SK-N-DZ (cell line): ENCODE data around the gene RGL1.

ENCODE experiments used
- DNase-seq: peaks from one replicate; pipeline ENCODE4 v3.0.0-alpha.2; 2015; ENCODE audit warnings: low spot score

RGL1 gene

GRCh38 chr1:183869230-183869629 is 64.3 kb downstream of the RGL1 start:
- no peak for DNase-seq

GRCh38 chr1:183869664-183870063 is 64.7 kb downstream of the RGL1 start:
- no peak for DNase-seq

GRCh38 chr1:183870351-183871077 is 65.6 kb downstream of the RGL1 start:
- no peak for DNase-seq

GRCh38 chr1:183871142-183871541 is 66.2 kb downstream of the RGL1 start:
- DNase-seq: no peak

GRCh38 chr1:183871601-183872000 is 66.7 kb downstream of the RGL1 start:
- DNase-seq: no peak

GRCh38 chr1:183872403-183872802 is 67.5 kb downstream of the RGL1 start:
- no peak for DNase-seq

- DNase-seq: no peak
These were observed 68.7 kb downstream of the RGL1 start for GRCh38 chr1:183873642-183874041.

- no peak for DNase-seq
These were observed 71.4 kb downstream of the RGL1 start for GRCh38 chr1:183876309-183876708.

GRCh38 chr1:183877053-183877720 is 72.3 kb downstream of the RGL1 start:
- no peak for DNase-seq

- DNase-seq: no peak
These were observed 74.6 kb downstream of the RGL1 start for GRCh38 chr1:183879494-183879893.

GRCh38 chr1:183879966-183880365 is 75.0 kb downstream of the RGL1 start:
- no peak for DNase-seq

- DNase-seq: no peak
These were observed 75.8 kb downstream of the RGL1 start for GRCh38 chr1:183880531-183881243.

GRCh38 chr1:183881387-183882131 is 76.6 kb downstream of the RGL1 start:
- DNase-seq: no peak

GRCh38 chr1:183882335-183883167 is 77.6 kb downstream of the RGL1 start:
- no peak for DNase-seq

- peak; percentile 30 for DNase-seq
These were observed 78.7 kb downstream of the RGL1 start for GRCh38 chr1:183883623-183884022.

GRCh38 chr1:183884526-183884925 is 79.6 kb downstream of the RGL1 start:
- DNase-seq: no peak

- DNase-seq: no peak
These were observed 80.3 kb downstream of the RGL1 start for GRCh38 chr1:183885142-183885735.

- DNase-seq: no peak
These were observed 81.3 kb downstream of the RGL1 start for GRCh38 chr1:183886083-183886828.

GRCh38 chr1:183886853-183887252 is 81.9 kb downstream of the RGL1 start:
- DNase-seq: no peak
